ENCODE measurements around the gene GTF2IRD1.
"Not testable (repeated sequence)": the region's sequence is repeated elsewhere in the genome, so short reads cannot be mapped to it uniquely, and the experiment has no call there.

The GTF2IRD1 gene

DNA sequence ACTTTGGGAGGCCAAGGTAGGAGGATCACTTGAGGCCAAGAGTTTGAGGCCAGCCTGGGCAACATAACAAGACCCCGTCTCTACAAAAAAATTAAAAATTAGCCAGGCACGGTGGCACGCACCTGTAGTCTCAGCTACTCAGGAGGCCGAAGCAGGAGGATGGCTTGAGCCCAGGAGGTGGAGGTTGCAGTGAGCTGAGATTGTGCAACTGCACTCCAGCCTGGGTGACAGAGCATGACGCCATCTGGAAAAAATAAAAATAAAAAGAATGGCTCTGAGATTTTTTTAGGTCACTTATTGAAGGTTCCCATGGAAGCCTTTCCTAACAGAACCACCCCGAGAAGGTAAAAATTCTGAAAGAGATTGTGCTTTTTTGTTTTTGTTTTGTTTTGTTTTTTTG is 109.9 kb downstream of the GTF2IRD1 start:
- DNase-seq (ENCODE audit: low spot score): not testable (repeated sequence)

- no peak for DNase-seq (ENCODE audit: low spot score)
Measured at GRCh38 chr7:74567318-74567668, 113.6 kb downstream of the GTF2IRD1 start.

GRCh38 chr7:74568658-74569057 is 115.0 kb downstream of the GTF2IRD1 start:
- no peak for DNase-seq (ENCODE audit: low spot score)

DNA sequence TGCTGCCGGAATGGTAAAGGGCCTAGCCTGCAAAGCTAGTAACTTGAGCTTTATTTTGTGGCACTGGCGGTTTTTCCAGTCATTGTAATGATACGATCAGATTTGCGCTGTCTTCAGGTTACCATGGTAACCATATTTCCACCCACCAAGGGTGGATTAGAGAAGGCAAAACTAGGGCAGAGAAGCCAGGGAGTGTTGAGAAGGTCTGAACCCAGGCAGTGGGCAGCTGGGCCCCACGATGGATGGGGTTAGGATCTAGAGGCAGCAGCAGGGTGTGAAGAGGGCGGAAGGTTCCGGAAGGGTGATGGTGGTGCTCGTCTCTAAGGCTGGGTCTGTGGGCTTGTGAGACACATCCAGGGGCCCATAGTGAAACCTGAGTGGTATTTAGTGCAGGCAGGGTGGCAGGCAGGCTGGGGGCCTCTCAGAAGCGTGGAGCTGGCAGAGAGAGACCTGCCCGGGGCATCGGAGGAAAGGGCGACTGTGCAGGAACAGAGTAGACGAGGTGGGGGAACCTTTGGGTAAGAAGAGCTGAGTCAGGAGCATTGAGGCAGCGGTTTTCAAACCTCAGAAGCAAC is 115.9 kb downstream of the GTF2IRD1 start:
- peak; percentile 25 for DNase-seq (ENCODE audit: low spot score)

DNA sequence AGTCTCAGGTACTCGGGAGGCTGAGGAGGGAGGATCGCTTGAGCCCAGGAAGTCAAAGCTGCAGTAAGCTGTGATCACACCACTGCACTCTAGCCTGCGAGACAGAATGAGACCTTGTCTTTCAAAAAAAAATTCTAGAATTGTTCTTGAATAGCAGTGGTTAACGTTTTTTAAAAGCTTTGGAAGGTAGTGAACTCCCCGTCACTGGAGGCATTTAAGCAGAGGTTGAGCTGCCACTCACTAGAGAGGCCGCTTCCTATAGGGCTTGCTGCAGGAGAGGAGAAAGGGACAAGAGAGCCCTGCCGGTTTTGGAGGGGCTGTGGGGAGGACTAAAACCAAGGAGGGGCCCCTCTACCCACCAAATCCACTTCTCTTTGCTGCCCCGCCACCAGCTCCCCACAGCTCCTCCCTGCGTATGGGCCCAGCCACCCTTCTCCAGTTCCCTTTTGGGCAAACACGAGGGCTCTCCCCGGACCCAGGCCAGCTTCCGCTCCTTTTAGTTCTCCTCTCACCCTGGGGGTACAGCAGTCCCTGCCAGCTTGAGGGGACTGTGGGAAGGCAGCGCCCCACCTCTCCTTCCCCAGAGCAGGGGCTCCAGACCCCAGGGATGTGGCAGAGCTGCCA is 116.9 kb downstream of the GTF2IRD1 start:
- no peak for DNase-seq (ENCODE audit: low spot score)

DNA sequence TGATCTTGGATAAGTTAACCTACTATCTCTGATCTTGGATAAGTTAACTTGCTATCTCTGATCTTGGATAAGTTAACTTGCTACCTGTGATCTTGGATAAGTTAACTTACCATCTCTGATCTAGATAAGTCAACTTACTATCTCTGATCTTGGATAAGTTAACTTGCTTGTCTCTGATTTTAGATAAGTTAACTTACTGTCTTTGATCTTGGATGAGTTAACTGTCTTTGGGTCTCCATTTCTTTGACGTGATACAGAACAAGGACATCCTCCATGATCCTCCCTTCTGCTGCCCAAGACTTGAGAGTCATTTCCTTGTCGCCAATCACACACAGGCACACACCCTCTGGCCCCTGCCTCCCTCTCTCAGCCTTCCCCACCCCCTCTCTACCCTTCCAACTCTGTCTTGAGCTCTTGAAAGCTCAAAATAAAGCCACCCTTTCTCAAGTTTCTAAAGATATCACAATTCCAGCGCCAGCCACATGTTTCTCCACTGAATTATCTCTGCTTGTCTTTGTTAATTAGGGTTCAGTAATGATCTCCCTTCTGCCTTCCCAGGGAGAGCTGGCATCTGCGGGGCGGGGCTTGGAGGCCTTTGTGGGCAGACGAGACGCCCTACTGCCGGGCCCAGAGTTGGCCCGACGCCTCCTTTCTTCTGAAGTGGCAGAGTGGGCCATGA is 118.7 kb downstream of the GTF2IRD1 start:
- DNase-seq (ENCODE audit: low spot score): no peak

- no peak for DNase-seq (ENCODE audit: low spot score)
Measured at GRCh38 chr7:74573512-74573911, 119.8 kb downstream of the GTF2IRD1 start.

GRCh38 chr7:74575083-74575784 is 121.5 kb downstream of the GTF2IRD1 start:
- DNase-seq (ENCODE audit: low spot score): no peak

DNA sequence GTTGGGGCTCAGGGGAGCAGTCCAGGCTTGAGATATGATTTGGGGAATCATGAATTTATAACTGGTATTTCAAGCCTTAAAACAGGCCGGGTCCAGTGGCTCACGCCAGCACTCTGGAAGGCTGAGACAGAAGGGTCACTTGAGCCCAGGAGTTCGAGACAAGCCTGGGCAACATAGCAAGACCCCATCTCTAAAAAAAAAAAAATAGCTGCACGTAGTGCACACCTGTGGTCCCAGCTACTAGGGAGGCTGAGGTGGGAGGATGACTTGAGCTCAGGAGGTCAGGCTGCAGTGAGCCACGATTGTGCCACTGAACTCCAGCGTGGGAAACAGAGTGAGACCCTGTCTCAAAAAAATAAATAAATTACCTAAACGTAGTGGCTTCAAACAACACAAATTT is 122.1 kb downstream of the GTF2IRD1 start:
- no peak for DNase-seq (ENCODE audit: low spot score)

DNA sequence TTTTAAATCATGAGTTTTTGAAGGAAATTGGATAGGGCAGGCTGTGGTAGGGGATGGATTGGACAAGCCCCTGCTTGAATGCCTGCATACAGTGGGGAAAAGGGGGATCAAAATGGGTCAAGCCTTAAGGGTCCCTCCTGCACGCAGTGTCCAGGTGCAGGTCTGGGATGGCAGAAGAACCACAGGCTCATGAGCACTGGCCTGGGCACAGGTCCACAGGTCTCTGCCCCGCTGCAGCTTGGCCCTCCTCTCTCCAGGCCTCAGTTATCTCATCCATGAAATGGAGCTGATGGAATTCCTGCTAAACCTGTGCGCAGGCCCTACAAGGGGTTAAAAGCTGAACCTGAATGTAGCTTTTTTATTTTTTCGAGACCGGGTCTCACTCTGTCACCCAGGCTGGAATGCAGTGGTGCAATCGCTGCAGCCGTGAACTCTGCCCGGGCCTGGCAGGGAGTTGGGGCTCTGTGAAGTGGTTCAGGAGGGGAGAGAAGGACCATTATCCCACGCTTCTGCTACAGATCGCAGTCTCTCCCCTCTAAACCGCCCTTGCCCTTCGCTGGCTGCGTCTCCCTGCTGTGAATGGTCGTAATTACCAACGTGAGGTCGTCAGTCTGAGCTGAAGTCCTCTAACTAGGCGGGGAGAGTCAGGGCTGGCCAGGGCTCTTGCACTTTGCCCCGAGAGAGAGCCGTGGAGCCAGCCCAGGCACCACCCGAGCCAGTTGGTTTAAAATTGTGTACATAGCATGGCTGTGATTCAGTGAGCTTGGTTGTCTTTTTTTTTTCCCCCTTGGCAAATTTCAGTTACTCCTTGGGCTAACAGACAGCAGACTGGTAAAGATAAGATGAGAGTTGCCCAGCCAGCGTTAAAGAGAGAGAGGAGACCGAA is 126.3 kb downstream of the GTF2IRD1 start:
- no peak for DNase-seq (ENCODE audit: low spot score)

DNA sequence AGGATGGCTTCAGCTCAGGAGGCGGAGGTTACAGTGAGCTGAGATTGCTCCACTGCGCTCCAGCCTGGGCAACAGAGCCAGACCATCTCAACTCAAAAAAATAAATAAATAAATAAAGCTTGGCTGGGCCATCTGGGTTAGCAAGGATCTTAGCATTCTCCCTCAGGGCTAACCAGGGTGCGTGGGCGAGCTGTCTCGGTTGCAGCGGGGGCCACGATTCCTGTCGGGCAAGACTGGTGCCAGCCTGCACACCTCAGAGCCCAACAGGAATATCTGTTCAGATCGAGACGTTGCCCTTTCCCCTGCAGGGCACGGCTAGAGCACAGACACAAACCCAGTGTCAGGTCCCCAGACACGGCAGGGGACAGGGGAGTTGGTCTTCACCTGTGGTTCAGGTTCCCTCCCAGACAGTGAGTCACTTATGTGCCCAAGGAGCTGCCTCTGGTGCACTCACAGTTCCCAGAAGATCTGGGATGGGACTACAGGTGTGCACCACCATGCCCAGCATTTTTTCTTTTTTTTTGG is 128.3 kb downstream of the GTF2IRD1 start:
- DNase-seq (ENCODE audit: low spot score): no peak

- no peak for DNase-seq (ENCODE audit: low spot score)
Measured at GRCh38 chr7:74582447-74583039, 128.8 kb downstream of the GTF2IRD1 start.

DNA sequence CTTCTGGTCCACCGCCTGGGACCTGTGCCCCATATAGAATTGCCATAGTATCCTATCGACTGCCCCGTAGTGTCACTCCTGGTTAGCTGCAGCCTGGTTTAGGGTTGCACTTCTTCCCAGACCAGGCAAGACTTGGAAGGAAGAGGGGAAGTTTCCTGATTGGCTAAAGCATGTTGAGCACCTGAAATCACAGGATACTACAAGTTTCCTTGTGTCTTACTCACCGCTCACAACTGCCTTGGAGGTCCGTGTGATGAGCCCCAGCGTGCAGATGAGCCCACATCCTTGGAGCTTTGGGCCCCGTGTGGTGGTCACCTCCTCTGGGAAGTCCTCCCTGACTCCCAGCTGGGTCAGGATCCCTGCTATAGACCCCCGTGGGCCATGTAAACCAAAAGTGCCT is 129.9 kb downstream of the GTF2IRD1 start:
- no peak for DNase-seq (ENCODE audit: low spot score)

GRCh38 chr7:74584160-74584954 is 130.7 kb downstream of the GTF2IRD1 start:
- no peak for DNase-seq (ENCODE audit: low spot score)

- DNase-seq (ENCODE audit: low spot score): no peak
Measured at GRCh38 chr7:74585844-74586243, 132.1 kb downstream of the GTF2IRD1 start.

GRCh38 chr7:74586258-74587175 is 132.8 kb downstream of the GTF2IRD1 start:
- DNase-seq (ENCODE audit: low spot score): no peak

- DNase-seq (ENCODE audit: low spot score): no peak
Measured at GRCh38 chr7:74587435-74588126, 133.9 kb downstream of the GTF2IRD1 start.

DNA sequence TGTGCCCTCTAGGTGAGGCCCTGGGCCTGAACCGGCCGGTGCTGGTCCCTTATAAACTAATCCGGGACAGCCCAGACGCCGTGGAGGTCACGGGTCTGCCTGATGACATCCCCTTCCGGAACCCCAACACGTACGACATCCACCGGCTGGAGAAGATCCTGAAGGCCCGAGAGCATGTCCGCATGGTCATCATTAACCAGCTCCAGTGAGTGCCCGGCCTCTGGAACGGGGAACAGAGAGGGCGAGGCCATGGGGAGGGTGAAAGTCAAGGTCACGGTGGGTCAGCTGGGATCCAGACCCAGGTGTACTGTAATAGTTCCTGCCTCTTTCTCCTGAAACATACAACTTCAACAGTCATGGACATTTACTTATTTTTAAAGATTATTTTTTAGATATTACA is 137.1 kb downstream of the GTF2IRD1 start:
- no peak for DNase-seq (ENCODE audit: low spot score)

GRCh38 chr7:74598558-74598957 is 144.9 kb downstream of the GTF2IRD1 start:
- no peak for DNase-seq (ENCODE audit: low spot score)

Measured in CD4-positive, alpha-beta T cell treated with Interleukin-6 at 100 ng/mL for 8 hours (primary cell).